Activated T-helper 2 cell treated with anti-CD3 and anti-CD28 coated beads, Interferon-gamma antibody, Interleukin-2, Interleukin-4, amounts not matched to agents 10 μg/mL and 5 μg/mL and 100 μg/mL, durations not matched to agents 14 hours and 24 hours and 36 hours (primary cell): ENCODE results near the gene ANKS4B. TPM values are rescaled to one million over a fixed set of nuclear protein-coding genes. Genes with fewer than 3 reads are reported as not detected.
"Not testable (repeated sequence)": the region's sequence is repeated elsewhere in the genome, so short reads cannot be mapped to it uniquely, and the experiment has no call there.

Experiments used
- DNase-seq: peaks from one replicate; pipeline ENCODE4 v3.0.0; 2021; ENCODE audit warnings: low spot score
- H3K27ac Mint-ChIP-seq: one replicate; pipeline ENCODE4 v1.8.0; 2021; ENCODE audit warnings: mixed read lengths
- H3K27me3 Mint-ChIP-seq: one replicate; pipeline ENCODE4 v1.8.0; 2021; ENCODE audit warnings: low read depth, mixed read lengths
- H3K36me3 Mint-ChIP-seq: one replicate; pipeline ENCODE4 v1.8.0; 2021; ENCODE audit warnings: low read depth, mixed read lengths
- H3K4me1 Mint-ChIP-seq: one replicate; pipeline ENCODE4 v1.8.0; 2021; ENCODE audit warnings: low read depth, mixed read lengths
- H3K4me3 Mint-ChIP-seq: one replicate; pipeline ENCODE4 v1.8.0; 2021; ENCODE audit warnings: low read depth, mild to moderate bottlenecking, moderate library complexity, mixed read lengths
- H3K9me3 Mint-ChIP-seq: one replicate; pipeline ENCODE4 v1.8.0; 2021; ENCODE audit warnings: mixed read lengths
- intact Hi-C: fragments of 100-400 bp; cut with micrococcal nuclease; formaldehyde crosslinking; loops from one replicate; pipeline ENCODE4 v1.15.1; 2023
- total RNA-seq: library from RNA; stranded (reverse); gene quantifications from 2 replicates; pipeline ENCODE4 v1.2.3, GENCODE V29; 2022

The ANKS4B gene, protein sequence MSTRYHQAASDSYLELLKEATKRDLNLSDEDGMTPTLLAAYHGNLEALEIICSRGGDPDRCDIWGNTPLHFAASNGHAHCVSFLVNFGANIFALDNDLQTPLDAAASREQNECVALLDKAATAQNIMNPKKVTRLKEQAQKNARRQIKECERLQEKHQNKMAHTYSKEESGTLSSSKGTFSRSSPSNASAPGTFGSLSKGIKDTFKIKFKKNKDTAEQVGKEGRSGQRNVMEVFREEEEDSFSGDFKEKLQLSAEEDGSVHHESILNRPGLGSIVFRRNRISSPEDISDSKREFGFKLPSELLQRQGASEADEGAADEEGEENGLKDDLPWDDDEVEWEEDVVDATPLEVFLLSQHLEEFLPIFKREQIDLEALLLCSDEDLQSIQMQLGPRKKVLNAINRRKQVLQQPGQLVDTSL
- not detected in 2 replicates for total RNA-seq

- Mint-ChIP-seq H3K9me3 (no peaks in the 10 kb centered on the region), H3K27me3 (peaks cover 32% of the 10 kb centered on the region), H3K4me1 (no peaks in the 10 kb centered on the region), H3K27ac (no peak within 1 kb of the TSS), H3K4me3 (no peak within 1 kb of the TSS), H3K36me3 (no peaks in the 10 kb centered on the region)
- intact Hi-C loops, result no loop called here
- no peak for DNase-seq
These were observed at the start of gene ANKS4B for GRCh38 chr16:21233521-21234150. ANKS4B (plus strand) TSS chr16:21233699; CDS start chr16:21233738, 39 bp downstream.

- Mint-ChIP-seq H3K4me1 (peaks cover 13% of the 10 kb centered on the region), H3K27ac (no peak overlapping the region), H3K4me3 (no peak overlapping the region), H3K9me3 (peaks cover 22% of the 10 kb centered on the region), H3K27me3 (no peaks in the 10 kb centered on the region), H3K36me3 (peaks cover 50% of the 10 kb centered on the region)
- DNase-seq, result no peak
- intact Hi-C loops, result no loop called here
These were observed 49.5 kb upstream of the ANKS4B start for GRCh38 chr16:21183995-21184394.

DNA sequence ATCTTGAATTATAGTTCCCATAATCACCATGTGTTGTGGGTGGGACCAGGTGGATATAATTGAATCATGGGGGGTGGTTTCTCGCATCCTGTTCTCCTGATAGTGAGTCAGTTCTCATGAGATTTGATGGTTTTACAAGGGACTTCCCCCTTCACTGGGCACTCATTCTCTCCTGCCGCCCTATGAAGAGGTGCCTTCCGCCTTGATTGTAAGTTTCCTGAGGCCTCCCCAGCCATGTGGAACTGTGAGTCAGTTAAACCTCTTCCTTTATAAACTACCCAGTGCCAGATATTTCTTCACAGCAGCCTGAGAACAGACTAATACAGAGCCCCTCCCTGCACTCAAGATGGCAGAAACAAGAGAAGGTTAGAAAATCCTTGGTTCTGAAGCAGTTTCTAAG is 48.7 kb upstream of the ANKS4B start:
- intact Hi-C loops, result loop anchor here (5.0 kb wide), 2 partner anchors 117 to 372 kb away; no protein-coding TSS in a partner anchor
- H3K36me3 Mint-ChIP-seq, result peaks cover 42% of the 10 kb centered on the region
- no peak overlapping the region for H3K27ac Mint-ChIP-seq
- DNase-seq, result no peak
- no peak overlapping the region for H3K4me3 Mint-ChIP-seq
- H3K4me1 Mint-ChIP-seq, result peaks cover 13% of the 10 kb centered on the region
- H3K9me3 Mint-ChIP-seq, result peaks cover 22% of the 10 kb centered on the region
- no peaks in the 10 kb centered on the region for H3K27me3 Mint-ChIP-seq

- intact Hi-C loops, result loop anchor here (5.0 kb wide), 2 partner anchors 117 to 372 kb away; no protein-coding TSS in a partner anchor
- Mint-ChIP-seq H3K27ac (no peak overlapping the region), H3K4me3 (no peak overlapping the region), H3K4me1 (peaks cover 13% of the 10 kb centered on the region), H3K27me3 (peaks cover 5% of the 10 kb centered on the region), H3K36me3 (peaks cover 37% of the 10 kb centered on the region), H3K9me3 (peaks cover 22% of the 10 kb centered on the region)
- no peak for DNase-seq
These were observed 47.7 kb upstream of the ANKS4B start for GRCh38 chr16:21185659-21186325.

GRCh38 chr16:21186326-21186691 is 47.2 kb upstream of the ANKS4B start:
- intact Hi-C loops, result loop anchor here (5.0 kb wide), 2 partner anchors 116 to 371 kb away; no protein-coding TSS in a partner anchor
- peaks cover 22% of the 10 kb centered on the region for H3K9me3 Mint-ChIP-seq
- no peak overlapping the region for H3K27ac Mint-ChIP-seq
- peaks cover 5% of the 10 kb centered on the region for H3K27me3 Mint-ChIP-seq
- DNase-seq, result no peak
- no peak overlapping the region for H3K4me3 Mint-ChIP-seq
- H3K36me3 Mint-ChIP-seq, result peaks cover 32% of the 10 kb centered on the region
- peaks cover 13% of the 10 kb centered on the region for H3K4me1 Mint-ChIP-seq

DNA sequence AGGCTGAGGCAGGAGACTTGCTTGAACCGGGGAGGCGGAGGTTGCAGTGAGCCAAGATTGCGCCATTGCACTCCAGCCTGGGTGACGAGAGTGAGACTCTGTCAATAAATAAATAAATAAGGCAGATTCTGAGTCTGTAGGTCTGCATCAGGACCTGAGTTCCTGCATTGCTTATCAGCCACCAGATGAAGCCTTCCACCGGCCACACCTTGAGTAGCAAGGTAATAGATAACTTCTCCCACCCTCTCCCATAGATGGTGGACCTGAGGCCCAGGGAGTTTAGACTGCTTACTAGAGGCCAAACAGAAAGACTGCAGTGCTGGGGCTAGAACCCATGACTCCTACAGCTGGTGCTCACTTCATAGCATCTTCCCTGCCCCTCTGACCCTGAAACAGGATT is 44.2 kb upstream of the ANKS4B start:
- Mint-ChIP-seq H3K27me3 (peaks cover 8% of the 10 kb centered on the region), H3K27ac (no peak overlapping the region), H3K36me3 (peaks cover 11% of the 10 kb centered on the region), H3K4me1 (peaks cover 14% of the 10 kb centered on the region), H3K4me3 (no peak overlapping the region), H3K9me3 (peaks cover 10% of the 10 kb centered on the region)
- no peak for DNase-seq
- intact Hi-C loops, result loop anchor here (5.0 kb wide), 2 partner anchors 113 to 368 kb away; no protein-coding TSS in a partner anchor

DNA sequence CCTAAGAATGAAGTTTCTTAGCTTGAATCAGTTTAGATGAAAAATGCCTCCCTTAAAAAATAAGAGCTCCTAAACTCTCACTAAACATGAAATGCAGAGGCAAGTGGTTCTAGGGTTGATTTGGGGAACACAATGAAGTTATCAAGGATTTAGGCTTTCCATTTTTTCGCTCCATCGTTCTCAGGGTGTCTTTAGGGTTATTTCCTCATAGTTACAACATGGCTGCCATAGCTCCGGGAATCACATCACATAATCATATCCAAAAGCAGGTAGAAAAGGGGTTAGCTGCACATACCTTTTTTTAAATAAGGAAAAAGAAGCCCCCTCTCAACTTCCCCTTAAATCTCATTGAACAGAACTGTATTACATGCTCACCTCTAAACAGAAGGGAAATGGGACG is 43.5 kb upstream of the ANKS4B start:
- no peak for DNase-seq
- peaks cover 14% of the 10 kb centered on the region for H3K4me1 Mint-ChIP-seq
- no peak overlapping the region for H3K27ac Mint-ChIP-seq
- no peak overlapping the region for H3K4me3 Mint-ChIP-seq
- H3K9me3 Mint-ChIP-seq, result peaks cover 3% of the 10 kb centered on the region
- intact Hi-C loops, result no loop called here
- peaks cover 10% of the 10 kb centered on the region for H3K27me3 Mint-ChIP-seq
- peaks cover 5% of the 10 kb centered on the region for H3K36me3 Mint-ChIP-seq

- DNase-seq, result no peak
- peaks cover 2% of the 10 kb centered on the region for H3K36me3 Mint-ChIP-seq
- H3K4me1 Mint-ChIP-seq, result peaks cover 15% of the 10 kb centered on the region
- no peak overlapping the region for H3K4me3 Mint-ChIP-seq
- H3K27me3 Mint-ChIP-seq, result peaks cover 10% of the 10 kb centered on the region
- H3K27ac Mint-ChIP-seq, result no peak overlapping the region
- intact Hi-C loops, result no loop called here
- no peaks in the 10 kb centered on the region for H3K9me3 Mint-ChIP-seq
These were observed 42.9 kb upstream of the ANKS4B start for GRCh38 chr16:21190599-21190998.

- Mint-ChIP-seq H3K4me1 (peaks cover 15% of the 10 kb centered on the region), H3K36me3 (no peaks in the 10 kb centered on the region), H3K9me3 (no peaks in the 10 kb centered on the region), H3K4me3 (no peak overlapping the region), H3K27ac (no peak overlapping the region), H3K27me3 (peaks cover 10% of the 10 kb centered on the region)
- no peak for DNase-seq
- intact Hi-C loops, result no loop called here
These were observed 40.5 kb upstream of the ANKS4B start for GRCh38 chr16:21192991-21193390.

DNA sequence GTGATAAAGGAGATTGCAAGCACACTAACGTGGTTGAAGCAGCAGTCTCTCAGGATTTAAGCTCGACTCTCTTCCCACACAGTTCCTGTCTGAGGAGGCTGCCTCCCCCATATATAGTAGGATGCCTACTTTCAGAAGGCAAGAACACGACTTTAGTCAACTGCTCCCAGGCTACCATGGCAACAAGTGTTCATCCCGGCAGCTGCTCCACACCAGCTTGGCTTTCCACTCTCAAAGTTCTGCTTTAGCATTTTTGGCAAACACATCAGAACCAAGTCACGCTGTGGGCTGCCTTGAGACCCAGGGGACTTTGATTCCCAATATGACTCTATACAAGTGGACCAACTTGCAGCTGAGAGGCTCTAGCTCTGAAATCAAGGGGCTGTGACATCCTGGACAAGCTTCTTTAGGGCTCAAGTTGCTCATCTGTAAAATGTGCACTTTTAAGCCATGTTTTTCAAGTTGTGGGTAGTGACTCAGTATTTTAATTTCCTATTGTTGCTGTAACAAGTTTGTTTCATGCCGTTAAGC is 38.7 kb upstream of the ANKS4B start:
- H3K36me3 Mint-ChIP-seq, result no peaks in the 10 kb centered on the region
- no peaks in the 10 kb centered on the region for H3K9me3 Mint-ChIP-seq
- intact Hi-C loops, result no loop called here
- H3K27me3 Mint-ChIP-seq, result peaks cover 16% of the 10 kb centered on the region
- H3K4me3 Mint-ChIP-seq, result no peak overlapping the region
- no peak overlapping the region for H3K27ac Mint-ChIP-seq
- H3K4me1 Mint-ChIP-seq, result peaks cover 9% of the 10 kb centered on the region
- DNase-seq, result no peak

GRCh38 chr16:21195330-21195729 is 38.2 kb upstream of the ANKS4B start:
- H3K36me3 Mint-ChIP-seq, H3K27ac Mint-ChIP-seq, DNase-seq, intact Hi-C loops, H3K4me1 Mint-ChIP-seq, H3K4me3 Mint-ChIP-seq, H3K9me3 Mint-ChIP-seq: not testable (repeated sequence)
- H3K27me3 Mint-ChIP-seq, result peaks cover 14% of the 10 kb centered on the region

DNA sequence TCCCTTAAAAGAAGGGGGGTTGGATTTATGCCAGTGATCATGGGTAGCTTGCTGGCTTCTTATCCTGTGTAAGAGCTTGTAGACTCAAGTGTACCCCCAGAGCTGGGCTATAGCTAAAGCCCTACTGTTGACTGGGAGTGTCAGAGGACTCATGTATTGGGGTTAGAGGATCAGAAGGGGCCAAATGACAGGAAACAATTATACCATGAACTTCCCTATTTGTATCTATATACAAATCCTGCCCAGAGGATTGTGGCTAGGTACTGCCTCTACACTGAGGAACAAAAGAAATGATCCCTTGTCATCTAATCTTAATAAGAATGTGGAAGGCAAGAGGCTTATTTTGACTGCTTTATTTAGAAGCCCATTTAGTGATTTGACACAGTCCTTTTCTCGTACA is 36.4 kb upstream of the ANKS4B start:
- no peaks in the 10 kb centered on the region for H3K36me3 Mint-ChIP-seq
- intact Hi-C loops, result no loop called here
- H3K4me3 Mint-ChIP-seq, result no peak overlapping the region
- no peak for DNase-seq
- peaks cover 17% of the 10 kb centered on the region for H3K27me3 Mint-ChIP-seq
- H3K27ac Mint-ChIP-seq, result no peak overlapping the region
- peaks cover 9% of the 10 kb centered on the region for H3K4me1 Mint-ChIP-seq
- H3K9me3 Mint-ChIP-seq, result no peaks in the 10 kb centered on the region
